Activated T-cell treated with anti-CD3 and anti-CD28 coated beads for 48 hours (primary cell): Measurements from ENCODE around the gene KDM4F.
"Not testable (repeated sequence)": the region's sequence is repeated elsewhere in the genome, so short reads cannot be mapped to it uniquely, and the experiment has no call there.

ENCODE experiments used
- DNase-seq: peaks from one replicate; pipeline ENCODE4 v3.0.0-alpha.2; 2020; ENCODE audit warnings: low read depth

KDM4F gene

GRCh38 chr11:95049122-95049521, at the start of gene KDM4F:
KDM4F (plus strand) TSS chr11:95049422.
- not testable (repeated sequence) for DNase-seq

DNA sequence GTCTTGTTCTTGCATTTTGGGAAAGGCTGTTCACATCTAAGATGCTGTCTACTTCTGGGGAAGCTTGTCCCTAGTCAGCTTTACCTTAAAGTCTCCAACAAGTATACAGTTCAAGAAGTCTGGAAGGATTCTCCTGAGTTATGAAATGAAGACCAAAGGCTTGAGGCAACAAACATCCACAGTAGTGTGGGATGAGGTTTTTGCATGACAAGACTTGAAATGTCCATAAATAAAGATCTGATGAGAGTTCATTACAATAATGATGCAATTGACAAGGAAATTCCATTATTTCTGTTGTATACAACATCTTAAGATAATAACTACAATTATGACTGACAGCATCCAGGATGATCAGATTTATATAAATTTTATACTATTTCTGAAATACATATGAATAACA, 45.5 kb upstream of the KDM4F start:
- DNase-seq, result no peak

- no peak for DNase-seq
Measured at GRCh38 chr11:95005642-95006041, 43.6 kb upstream of the KDM4F start.

GRCh38 chr11:95011376-95011775, 37.8 kb upstream of the KDM4F start:
- no peak for DNase-seq

GRCh38 chr11:95014184-95014821, 34.9 kb upstream of the KDM4F start:
- no peak for DNase-seq

GRCh38 chr11:95016139-95016538, 33.1 kb upstream of the KDM4F start:
- DNase-seq, result no peak

DNA sequence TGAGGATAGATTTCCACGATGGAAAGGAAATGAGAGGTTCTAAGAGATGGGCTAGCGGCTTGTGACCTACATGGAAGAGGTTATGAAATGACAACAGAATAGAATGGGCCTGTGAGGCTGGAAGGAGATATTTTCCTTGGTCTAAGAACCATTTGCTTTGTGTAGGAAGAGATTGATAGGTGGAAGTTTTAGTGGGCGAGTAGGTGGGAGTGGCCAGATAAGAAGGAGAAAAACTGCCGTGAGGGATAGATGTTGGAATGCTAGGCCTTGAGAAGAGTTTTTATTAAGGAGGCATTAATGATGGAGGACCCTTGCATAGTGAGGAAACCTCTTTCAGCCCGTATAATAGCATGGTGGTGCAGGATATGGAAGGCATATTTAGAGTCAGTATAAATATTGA, 27.8 kb upstream of the KDM4F start:
- not testable (repeated sequence) for DNase-seq

- DNase-seq, result no peak
Measured at GRCh38 chr11:95024958-95025357, 24.3 kb upstream of the KDM4F start, which contains the start of gene KDM4E. KDM4E (plus strand) TSS chr11:95025258; CDS start chr11:95025558, 300 bp downstream.

GRCh38 chr11:95025594-95025993, 23.6 kb upstream of the KDM4F start:
- not testable (repeated sequence) for DNase-seq

- DNase-seq, result no peak
Measured at GRCh38 chr11:95028357-95028756, 20.9 kb upstream of the KDM4F start.

DNA sequence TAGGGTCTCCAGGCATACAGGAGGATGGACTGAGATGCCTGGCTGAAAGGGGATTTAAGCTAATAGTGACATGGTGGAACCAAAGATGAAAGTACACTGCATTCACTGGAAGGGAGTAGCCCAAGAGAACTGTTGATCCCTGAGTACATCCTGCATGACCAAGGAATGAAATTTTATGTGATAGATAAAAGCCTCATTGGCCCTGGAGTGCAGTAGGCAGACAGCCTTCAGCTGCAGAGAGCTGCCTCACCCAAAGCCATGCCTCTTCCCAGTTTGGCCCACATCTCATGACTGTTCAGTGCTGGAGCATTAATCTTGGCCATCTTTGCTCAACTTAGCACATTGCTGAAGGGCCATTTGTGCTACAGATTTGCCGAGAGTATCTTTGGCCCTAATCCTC, 16.2 kb upstream of the KDM4F start:
- no peak for DNase-seq

DNA sequence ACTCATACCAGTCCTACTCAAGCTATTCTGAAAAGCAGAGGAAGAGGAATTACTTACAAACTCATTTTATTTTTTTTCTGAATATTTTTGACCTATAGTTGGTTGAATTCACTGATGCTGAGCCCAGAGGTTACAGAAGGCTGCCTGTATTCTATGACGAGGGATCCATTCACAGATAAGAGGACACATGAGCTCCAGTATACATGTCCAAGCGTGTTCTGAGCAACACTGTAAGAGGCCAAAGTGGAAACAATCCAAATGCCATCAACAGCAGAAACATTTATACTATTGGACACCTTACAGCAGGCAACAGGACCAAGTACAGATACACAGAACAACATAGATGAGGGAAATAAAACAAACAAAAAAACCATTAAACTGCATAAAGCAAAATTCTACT, 13.9 kb upstream of the KDM4F start:
- DNase-seq, result no peak

GRCh38 chr11:95037356-95038035, 11.7 kb upstream of the KDM4F start:
- DNase-seq, result not testable (repeated sequence)

DNA sequence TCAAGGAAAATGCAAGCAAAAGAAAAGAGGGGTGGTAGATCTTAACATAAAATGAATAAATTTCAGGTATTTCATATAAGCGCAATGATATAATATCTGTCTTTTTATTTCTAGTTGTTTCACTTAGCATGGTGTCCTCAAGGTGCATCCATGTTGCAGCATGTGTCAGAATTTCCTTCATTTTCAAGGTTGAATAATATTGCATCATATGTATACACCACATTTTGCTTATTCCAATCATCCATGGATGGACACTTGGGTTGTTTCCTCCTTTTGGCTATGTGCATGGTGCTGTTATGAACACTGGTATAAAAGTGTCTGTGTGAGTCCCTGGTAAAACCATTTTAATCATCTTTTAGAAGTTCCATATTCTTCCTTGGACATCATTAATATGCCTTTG, 7.0 kb upstream of the KDM4F start:
- DNase-seq, result no peak

DNA sequence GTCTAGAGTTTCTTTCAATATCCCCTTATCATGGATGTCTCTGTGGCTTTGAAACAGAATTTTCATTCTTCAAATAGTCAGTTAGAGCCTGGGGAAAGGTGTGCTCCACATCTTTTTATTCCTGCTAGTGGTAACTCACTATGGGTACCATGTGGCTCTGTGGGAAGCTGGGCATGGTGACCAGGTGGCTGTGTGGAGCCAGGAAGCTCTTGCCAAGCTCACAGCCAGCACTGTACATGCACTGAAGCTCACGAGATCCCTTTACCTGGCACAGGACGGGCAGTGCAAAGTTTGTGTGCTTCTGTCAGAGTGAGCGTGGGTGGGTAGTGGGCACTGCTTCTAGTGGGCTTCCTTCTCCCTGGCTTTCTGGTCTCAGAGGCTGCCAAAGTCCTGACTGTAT, 6.3 kb upstream of the KDM4F start:
- no peak for DNase-seq

GRCh38 chr11:95044010-95044409, 5.2 kb upstream of the KDM4F start:
- no peak for DNase-seq

GRCh38 chr11:95045812-95046211, 3.4 kb upstream of the KDM4F start:
- no peak for DNase-seq

DNA sequence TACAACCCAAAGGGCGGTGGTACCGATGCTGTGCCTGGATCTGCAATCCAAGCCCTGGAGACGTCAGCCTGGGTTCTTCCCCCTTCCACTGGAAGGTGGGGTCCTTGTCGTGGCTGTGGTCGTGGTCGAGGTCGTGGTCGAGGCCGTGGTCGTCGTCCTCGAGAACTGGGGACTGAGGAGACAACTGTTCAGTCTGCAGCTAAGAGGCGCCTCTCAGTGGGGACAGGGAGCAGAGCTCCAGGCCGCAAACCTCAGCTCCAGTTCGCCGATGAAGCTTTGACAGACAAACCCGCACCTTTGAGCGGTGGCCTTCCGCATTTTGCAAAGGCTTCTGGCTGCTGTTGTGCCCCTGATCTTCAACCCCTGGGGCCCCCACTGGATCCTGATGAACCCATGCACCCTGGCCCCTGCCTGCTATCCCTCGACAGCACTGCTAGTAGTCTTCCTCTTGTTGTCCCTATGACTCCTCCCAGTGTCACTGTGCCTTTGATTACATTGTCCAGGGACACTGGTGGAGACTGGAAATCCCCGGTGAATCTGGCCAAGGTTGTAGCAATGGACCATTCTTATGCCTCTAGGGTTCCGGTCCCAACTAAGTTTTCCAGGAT, 1.5 kb downstream of the KDM4F start:
- DNase-seq, result no peak

DNA sequence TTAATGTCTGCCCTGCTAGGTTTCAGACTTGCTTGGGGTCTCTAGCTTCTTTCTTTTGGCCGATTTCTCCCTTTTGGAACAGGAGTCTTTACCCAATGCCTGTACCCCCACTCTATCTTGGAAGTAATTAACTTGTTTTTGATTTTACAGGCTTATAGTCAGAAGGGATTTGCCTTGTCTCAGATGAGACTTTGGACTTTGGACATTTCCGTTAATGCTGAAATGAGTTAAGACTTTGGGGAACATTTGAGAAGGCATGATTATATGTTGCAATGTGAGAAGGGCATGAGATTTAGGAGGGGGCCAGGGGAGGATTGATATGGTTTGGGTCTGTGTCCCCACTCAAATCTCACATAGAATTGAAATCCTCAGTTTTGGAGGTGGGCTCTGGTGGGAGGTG, 5.1 kb downstream of the KDM4F start:
- DNase-seq, result no peak

GRCh38 chr11:95055283-95055897, 6.2 kb downstream of the KDM4F start:
- no peak for DNase-seq

DNA sequence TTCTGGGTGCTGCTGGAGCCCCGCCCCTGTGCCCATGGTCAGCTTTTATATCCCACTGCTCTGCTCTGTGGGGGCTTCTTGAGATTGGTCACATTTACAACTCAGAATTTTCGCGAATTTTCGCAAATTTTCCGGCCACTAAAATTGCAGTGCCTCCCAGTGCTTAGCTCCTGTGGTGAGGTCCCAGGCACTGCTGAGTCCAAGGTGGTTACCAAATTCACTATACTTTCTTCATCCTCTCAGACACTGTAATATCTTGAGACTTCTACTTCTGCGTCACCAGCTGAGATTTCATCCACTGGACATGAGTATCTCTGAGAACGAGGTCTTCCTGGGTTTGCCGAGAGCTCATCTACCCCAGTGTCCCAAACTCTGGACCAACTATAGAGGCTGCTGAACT, 8.7 kb downstream of the KDM4F start:
- DNase-seq, result no peak

DNA sequence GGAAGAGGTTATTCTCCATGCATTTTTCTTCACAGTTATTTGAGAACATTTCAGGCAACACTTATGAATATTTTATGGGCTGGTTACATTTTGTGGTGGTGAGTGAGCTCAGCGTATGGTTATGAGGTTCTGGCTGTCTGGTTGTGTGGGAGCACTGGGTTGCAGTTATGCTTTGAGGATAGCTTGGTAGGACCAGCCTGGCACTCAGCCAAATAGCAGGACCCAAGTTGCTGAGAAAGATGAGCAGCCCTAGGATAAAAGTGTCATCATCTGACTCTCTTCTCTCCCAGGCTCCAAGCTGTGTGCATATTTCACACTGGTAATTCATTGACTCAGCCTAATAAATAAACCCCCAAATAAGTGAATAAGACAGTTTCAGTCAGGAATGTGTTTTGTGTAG, 9.4 kb downstream of the KDM4F start:
- DNase-seq, result no peak

DNA sequence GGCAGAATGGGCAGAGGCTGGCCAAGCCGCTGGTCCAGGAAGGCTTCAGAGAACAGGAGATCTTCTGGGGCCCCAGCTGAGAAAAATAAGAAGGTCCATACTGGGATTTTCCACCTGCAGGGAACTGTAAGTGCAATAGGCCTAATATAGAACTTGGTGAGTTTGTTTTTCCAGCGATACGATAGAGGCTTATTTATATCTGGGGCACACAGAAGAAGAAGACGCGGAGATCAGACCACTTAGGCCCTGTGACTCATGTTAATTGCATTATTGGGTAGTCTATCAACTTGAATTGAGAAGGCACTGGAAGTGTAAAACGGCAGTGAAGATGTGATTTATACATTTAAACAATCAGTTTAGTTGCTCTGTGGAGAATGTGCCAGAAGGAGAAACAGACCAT, 9.8 kb downstream of the KDM4F start:
- no peak for DNase-seq
